GM21723 (cell line): ENCODE results near the gene HYAL1.
"Not testable (repeated sequence)": the region's sequence is repeated elsewhere in the genome, so short reads cannot be mapped to it uniquely, and the experiment has no call there.

Source experiments
- ATAC-seq: cut with Tn5 transposase; IDR thresholded peaks from one replicate; pipeline ENCODE4 v1.9.1; 2021; ENCODE audit warnings: mild to moderate bottlenecking, moderate library complexity; ENCODE audit not compliant: unreplicated experiment

Gene HYAL1

GRCh38 chr3:50295553-50296431 lies 7.6 kb downstream of the HYAL1 start:
- no peak for ATAC-seq

DNA sequence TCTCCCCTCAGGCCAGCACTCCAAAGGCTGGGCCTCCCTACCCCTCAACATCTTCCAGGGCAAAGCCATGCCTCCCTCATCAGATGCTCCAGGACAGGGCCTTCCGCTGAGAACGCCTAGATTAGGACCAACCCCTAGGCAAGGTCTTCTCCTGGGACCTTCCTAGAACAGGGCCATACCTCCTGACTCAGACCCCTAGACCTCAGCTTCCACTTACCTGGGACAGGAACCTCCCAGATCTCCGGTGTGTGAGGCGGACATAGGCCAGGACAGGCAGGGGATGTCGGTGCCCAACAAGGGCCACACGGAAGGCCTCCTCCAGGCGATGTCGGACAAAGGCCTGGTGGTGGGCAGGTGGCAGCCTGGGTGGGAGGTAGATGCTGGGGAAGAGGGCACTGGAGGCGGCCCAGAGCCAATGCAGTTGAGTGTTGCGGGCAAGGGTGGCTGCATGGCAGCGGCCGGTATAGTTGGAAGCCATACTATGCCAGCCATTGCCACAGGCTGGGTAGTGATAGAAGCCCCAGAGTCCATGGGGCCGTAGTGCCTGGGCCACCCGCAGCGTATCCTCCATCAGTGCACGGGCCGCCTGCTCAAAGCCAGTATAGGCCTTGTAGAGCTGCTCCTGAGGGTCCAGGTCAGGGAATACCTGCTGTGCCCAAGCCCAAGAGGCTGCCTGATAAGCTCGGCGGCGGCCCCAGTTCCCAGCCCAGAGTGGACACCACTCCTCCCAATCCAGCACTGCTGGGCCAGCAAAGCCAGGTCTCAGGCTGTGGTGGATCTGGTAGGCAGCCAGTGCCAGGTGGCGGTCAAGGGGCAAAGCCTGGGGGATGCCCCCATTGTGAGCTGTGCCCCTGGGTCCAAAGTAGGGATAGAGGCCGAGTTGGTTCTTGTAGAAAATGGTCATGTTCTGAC lies 8.6 kb downstream of the HYAL1 start:
- ATAC-seq: no peak

DNA sequence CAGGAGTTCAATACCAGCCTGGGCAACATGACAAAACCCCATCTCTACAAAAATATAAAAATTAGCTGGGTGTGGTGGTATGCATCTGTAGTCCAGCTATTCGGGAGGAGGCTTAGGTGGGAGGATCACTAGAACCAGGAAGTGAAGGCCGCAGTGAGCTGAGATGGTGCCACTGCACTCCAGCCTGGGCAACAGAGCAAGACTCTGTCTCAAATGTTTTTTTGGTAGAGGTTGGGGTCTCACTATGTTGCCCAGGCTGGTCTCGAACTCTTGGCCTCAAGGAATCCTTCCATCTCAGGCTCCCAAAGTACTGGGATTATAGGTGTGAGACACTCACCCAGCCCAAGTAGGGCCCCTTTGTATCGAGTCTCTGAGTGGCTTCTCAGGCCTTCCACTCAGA lies 9.3 kb downstream of the HYAL1 start:
- ATAC-seq: no peak

GRCh38 chr3:50293079-50293801 lies 10.1 kb downstream of the HYAL1 start:
- no peak for ATAC-seq

DNA sequence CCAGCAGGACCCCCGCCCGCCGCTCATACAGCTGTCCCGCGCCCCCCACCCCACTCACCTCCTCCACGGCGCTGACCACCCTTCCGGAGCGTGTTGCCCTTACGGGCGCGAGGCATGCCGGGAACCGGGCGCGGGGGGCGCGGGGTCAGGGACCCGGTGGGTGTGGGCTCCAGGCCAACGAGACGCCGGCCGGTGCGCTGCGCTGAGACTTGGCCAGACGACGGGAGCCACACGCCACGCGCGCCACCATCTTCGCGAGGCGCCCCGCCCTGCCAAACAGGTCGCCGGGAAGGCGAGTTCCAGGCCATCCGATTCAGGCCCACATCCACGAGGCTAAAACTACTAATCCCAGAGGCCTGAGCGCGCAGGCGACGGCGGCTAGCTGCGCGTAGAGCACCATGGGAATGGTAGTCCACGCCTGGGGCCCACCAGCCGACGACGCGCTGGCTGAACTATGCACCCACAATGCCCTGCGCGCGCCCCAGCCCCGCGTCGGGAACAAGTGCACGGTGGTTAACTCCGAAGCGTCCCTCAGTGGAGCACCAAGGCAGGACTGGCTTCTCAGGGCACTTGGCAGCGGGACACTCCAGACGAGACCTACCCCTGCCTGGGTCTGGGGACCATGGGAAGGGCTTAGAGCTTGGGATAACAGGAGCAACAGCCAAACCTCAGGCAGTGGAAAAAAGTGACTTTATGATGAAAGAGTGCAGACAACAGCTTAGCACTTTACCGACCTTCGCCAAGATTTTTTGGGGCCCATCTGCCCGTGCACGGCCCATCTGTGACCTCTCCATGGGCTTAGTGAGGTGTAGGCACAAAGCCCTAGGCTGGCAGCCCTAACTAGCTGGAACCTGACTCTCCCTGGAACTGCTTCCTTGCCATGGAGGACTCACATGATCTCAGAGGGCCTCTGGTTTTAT lies 11.0 kb downstream of the HYAL1 start, which contains the start of gene IFRD2:
Gene IFRD2, minus strand, starts transcription at position 271 of the 920 bp plus-strand sequence. Its CDS starts 155 bp downstream, at position 116.
- ATAC-seq: peak; percentile 93

- no peak for ATAC-seq
Measured at GRCh38 chr3:50290161-50290641, 13.2 kb downstream of the HYAL1 start.

GRCh38 chr3:50289130-50289529 lies 14.2 kb downstream of the HYAL1 start:
- ATAC-seq: no peak

DNA sequence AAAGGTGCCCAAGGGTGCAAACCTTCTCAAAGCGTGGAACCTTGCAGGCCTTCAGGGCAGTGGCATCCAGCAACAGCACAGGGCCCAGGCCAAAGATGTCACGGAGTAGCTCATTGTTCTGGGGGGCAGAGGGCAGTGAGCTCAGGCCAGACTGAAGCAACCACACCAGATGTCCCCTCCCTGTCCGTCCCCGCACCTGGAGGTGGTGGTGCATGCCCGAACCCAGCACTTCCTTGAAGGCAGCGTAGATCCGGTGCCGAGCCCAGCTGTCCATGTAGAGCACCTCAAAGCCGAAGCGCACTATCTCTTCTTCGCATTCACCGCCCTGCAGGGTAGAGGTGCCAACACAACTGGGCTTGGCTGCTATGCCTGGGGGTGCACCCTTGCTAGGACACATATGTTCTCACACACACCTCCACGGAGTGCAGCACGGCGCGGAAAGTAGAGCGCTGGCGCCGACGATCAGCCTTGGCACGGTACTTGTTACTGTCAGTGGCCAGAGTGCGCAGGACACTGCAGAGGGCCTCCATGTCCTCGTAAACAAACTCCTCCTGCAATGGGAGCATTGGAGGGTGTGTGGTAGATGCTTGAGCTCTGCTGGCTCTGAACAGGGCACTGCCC lies 14.9 kb downstream of the HYAL1 start:
- ATAC-seq: no peak

GRCh38 chr3:50287262-50287661 lies 16.1 kb downstream of the HYAL1 start:
- ATAC-seq: no peak

- ATAC-seq: no peak
Measured at GRCh38 chr3:50286322-50287227, 16.8 kb downstream of the HYAL1 start.

- not testable (repeated sequence) for ATAC-seq
Measured at GRCh38 chr3:50284121-50284520, 19.3 kb downstream of the HYAL1 start.

GRCh38 chr3:50279255-50280016 lies 23.9 kb downstream of the HYAL1 start:
- no peak for ATAC-seq

DNA sequence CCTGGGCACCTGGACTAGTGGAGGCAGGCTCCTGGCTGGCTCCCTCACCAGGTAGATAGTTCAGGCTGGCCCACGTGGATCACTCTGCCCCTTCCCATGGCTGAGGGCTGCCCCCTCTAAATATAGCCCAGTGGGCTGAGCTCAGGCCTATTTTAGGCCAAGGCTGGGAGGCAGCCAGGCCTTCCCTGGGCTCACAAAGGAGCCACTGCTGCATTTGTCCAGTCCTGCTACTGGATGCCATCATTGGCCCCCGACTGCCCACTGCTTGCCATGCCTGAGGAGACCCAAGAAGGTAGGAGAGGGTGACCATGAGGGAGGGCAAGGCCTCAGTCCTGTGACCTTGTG lies 24.5 kb downstream of the HYAL1 start, which contains the start of gene LSMEM2:
Gene LSMEM2, plus strand, starts transcription at position 208 of the 345 bp plus-strand sequence. Its CDS starts 27 bp downstream, at position 235.
- no peak for ATAC-seq

GRCh38 chr3:50278123-50278879 lies 25.1 kb downstream of the HYAL1 start:
- ATAC-seq: no peak

DNA sequence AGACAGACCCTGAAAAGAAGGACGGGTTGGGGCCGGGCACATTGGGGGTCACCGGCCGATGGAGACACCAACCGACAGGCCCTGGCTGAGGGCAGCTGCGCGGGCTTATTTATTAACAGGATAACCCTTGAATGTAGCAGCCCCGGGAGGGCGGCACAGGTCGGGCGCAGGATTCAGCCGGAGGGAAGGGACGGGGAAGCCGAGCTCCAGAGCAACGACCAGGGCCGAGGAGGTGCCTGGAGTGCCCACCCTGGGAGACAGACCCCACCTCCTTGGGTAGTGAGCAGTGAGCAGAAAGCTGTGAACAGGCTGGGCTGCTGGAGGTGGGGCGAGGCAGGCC lies 26.6 kb downstream of the HYAL1 start:
- ATAC-seq: no peak

DNA sequence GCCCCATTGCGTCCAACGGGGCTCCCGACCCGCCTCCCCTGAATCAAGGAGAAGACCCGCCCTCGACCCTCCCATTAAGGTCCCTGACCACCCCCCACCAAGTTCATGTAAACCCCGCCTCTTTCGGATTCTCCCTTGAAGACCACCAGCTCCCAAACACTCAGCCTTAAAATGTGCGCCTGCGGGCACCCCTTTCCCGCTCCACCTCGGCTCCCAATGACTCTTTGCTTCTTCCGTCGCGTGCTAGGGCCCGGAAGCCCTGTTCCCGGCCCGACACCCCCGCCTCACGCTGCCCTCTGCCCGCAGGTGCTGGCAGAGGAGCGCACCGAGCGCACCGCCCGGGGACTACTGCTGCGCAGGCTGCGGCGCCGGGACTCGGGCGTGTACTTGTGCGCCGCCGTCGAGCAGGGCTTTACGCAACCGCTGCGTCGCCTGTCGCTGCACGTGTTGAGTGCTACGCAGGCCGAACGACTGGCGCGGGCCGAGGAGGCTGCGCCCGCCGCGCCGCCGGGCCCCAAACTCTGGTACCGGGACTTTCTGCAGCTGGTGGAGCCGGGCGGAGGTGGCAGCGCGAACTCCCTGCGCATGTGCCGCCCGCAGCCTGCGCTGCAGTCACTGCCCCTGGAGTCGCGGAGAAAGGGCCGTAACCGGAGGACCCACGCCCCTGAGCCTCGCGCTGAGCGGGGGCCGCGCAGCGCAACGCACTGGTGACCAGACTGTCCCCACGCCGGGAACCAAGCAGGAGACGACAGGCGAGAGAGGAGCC lies 27.2 kb downstream of the HYAL1 start:
- ATAC-seq: no peak
